ENCODE results near the gene SLC4A3. TPM values are rescaled to one million over a fixed set of nuclear protein-coding genes. Genes with fewer than 3 reads are reported as not detected.

Gene SLC4A3
- total and polyA plus RNA-seq, 2 of the 13 experiments (the other 11 are each of a cell fraction or from before 2014, with no cell fraction given), result 0.18 to 0.95 TPM

GRCh38 chr2:219664041-219664440 is 36.6 kb downstream of the SLC4A3 start (continued):
- TF ChIP-seq KLF9 (CRISPR knock-in tag; IDR thresholded peaks at IDR 0.05; ENCODE audit: low read depth) (no peak), CBFB (CRISPR knock-in tag; IDR thresholded peaks at IDR 0.05) (no peak)

- Histone ChIP-seq H3K4me1 (ENCODE audit: insufficient read depth, low read length) (peaks cover 16% of the 10 kb centered on the region), H3K79me2 (ENCODE audit: insufficient read depth, low read length) (no peaks in the 10 kb centered on the region), H2AFZ (ENCODE audit: low read length) (no peak overlapping the region), H3K27me3 (ENCODE audit: control insufficient read depth in 1 of 2, insufficient read depth in 2 of 2, low read length in 2 of 2) (peaks cover 6 to 21% of the 10 kb centered on the region in 2 experiments), H4K20me1 (ENCODE audit: insufficient read depth, low read length) (no peaks in the 10 kb centered on the region), H3K9ac (ENCODE audit: insufficient read depth, low read depth, low read length) (no peak overlapping the region), H3K9me3 (ENCODE audit: low read length) (peaks cover 24% of the 10 kb centered on the region), H3K4me2 (ENCODE audit: low read depth, low read length) (no peak overlapping the region), H3K4me3 (replicated peaks in 1 of 3; ENCODE audit: insufficient read depth in 1 of 3, low read depth in 2 of 3, low read length in 3 of 3) (no peak overlapping the region), H3K36me3 (replicated peaks in 1 of 2; ENCODE audit: control insufficient read depth in 1 of 2, insufficient read depth in 2 of 2, low read length in 2 of 2) (no peaks in the 10 kb centered on the region), H3K27ac (ENCODE audit: extremely low read length, insufficient read depth, low read length) (no peak overlapping the region)
- ATAC-seq, result no peak
- in situ Hi-C loops (cut with HindIII; ENCODE audit: extremely low pct_ligation_motif_present, low pct_unique_long_range_greater_than_20kb) (no loop called here), intact Hi-C loops (cut with micrococcal nuclease; ENCODE audit: unreplicated experiment) (no loop called here)
- no peak for FAIRE-seq
- 75% methylated on average over 4 of the region's 4 CpGs for WGBS (ENCODE audit: low lambda C conversion rate)
- no peak for DNase-seq (ENCODE audit: low spot score)
- CTCF ChIA-PET (ENCODE audit: low intra/inter-chr PET ratio, low total read pairs), result no interaction called here
- POLR2A ChIA-PET, result no interaction called here
- BruUV-seq (replicated peaks), result no TSS peak
- TF ChIP-seq ZNF550 (CRISPR knock-in tag; IDR thresholded peaks at IDR 0.05; ENCODE audit: borderline replicate concordance) (no peak), DMTF1 (CRISPR knock-in tag; IDR thresholded peaks at IDR 0.05) (no peak), ZNF839 (CRISPR knock-in tag; IDR thresholded peaks at IDR 0.05; ENCODE audit: borderline replicate concordance) (no peak), SIN3B (IDR thresholded peaks at IDR 0.05; ENCODE audit: low read length) (no peak), ZMYM2 (CRISPR knock-in tag; IDR thresholded peaks at IDR 0.05) (no peak), GMEB1 (CRISPR knock-in tag; IDR thresholded peaks at IDR 0.05; ENCODE audit: borderline replicate concordance) (no peak), THAP7 (CRISPR knock-in tag; IDR thresholded peaks at IDR 0.05) (no peak), ZNF225 (CRISPR knock-in tag; IDR thresholded peaks at IDR 0.05) (no peak), DDIT3 (CRISPR knock-in tag; IDR thresholded peaks at IDR 0.05) (no peak), ZNF274 (CRISPR knock-in tag; IDR thresholded peaks at IDR 0.05) (no peak), KAT7 (CRISPR knock-in tag; IDR thresholded peaks at IDR 0.05; ENCODE audit: borderline replicate concordance) (no peak), ZNF530 (CRISPR knock-in tag; IDR thresholded peaks at IDR 0.05; ENCODE audit: low read depth) (no peak), SOX5 (CRISPR knock-in tag; IDR thresholded peaks at IDR 0.05; ENCODE audit: borderline replicate concordance) (no peak)
Measured at GRCh38 chr2:219664944-219665343, 37.5 kb downstream of the SLC4A3 start.
